ENCODE measurements around the gene TBCD.

Gene TBCD

DNA sequence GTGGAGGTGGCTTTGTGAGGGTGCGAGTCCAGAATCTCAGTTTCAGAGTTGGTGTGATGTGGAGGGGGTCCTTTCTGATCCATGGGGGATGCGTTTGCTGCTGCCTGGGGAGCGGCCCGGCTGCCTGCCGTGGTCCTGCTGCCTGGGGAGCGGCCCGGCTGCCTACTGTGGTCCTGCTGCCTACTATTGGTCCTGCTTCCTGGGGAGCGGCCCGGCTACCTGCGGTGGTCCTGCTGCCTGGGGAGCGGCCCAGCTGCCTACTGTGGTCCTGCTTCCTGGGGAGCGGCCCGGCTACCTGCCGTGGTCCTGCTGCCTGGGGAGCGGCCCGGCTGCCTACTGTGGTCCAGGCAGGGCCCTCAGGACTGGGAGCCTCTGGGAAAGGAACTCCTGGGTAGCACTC, 149.5 kb downstream of the TBCD start:
- no peaks in the 10 kb centered on the region for H3K9me3 ChIP-seq (ENCODE audit: control insufficient read depth in 1 of 2, low read length in 2 of 2)
- no peaks in the 10 kb centered on the region for H3K4me1 ChIP-seq (ENCODE audit: control insufficient read depth in 1 of 2, insufficient read depth in 2 of 2, low read length in 2 of 2)
- H3K27ac ChIP-seq (ENCODE audit: low read depth, low read length) = no peak overlapping the region
- H3K4me3 ChIP-seq (ENCODE audit: low read depth in 1 of 2, low read length in 2 of 2) = no peak overlapping the region
- no peaks in the 10 kb centered on the region for H3K27me3 ChIP-seq (ENCODE audit: control insufficient read depth in 1 of 2, insufficient read depth in 2 of 2, low read length in 2 of 2)
- H3K36me3 ChIP-seq (ENCODE audit: control insufficient read depth in 1 of 2, insufficient read depth in 2 of 2, low read length in 2 of 2) = peaks cover 9 to 41% of the 10 kb centered on the region in 2 donors
- no peak overlapping the region for H3K9ac ChIP-seq (ENCODE audit: low read depth in 1 of 2, low read length in 2 of 2)

GRCh38 chr17:82901856-82902255, 150.0 kb downstream of the TBCD start:
- Histone ChIP-seq H3K36me3 (ENCODE audit: control insufficient read depth in 1 of 2, insufficient read depth in 2 of 2, low read length in 2 of 2) (peaks cover 11 to 46% of the 10 kb centered on the region in 2 donors), H3K4me3 (ENCODE audit: low read depth in 1 of 2, low read length in 2 of 2) (no peak overlapping the region), H3K4me1 (ENCODE audit: control insufficient read depth in 1 of 2, insufficient read depth in 2 of 2, low read length in 2 of 2) (no peaks in the 10 kb centered on the region), H3K27ac (ENCODE audit: low read depth, low read length) (no peak overlapping the region), H3K9ac (ENCODE audit: low read depth in 1 of 2, low read length in 2 of 2) (no peak overlapping the region), H3K9me3 (ENCODE audit: control insufficient read depth in 1 of 2, low read length in 2 of 2) (no peaks in the 10 kb centered on the region), H3K27me3 (ENCODE audit: control insufficient read depth in 1 of 2, insufficient read depth in 2 of 2, low read length in 2 of 2) (no peaks in the 10 kb centered on the region)

- Histone ChIP-seq H3K4me1 (ENCODE audit: control insufficient read depth in 1 of 2, insufficient read depth in 2 of 2, low read length in 2 of 2) (no peaks in the 10 kb centered on the region), H3K36me3 (ENCODE audit: control insufficient read depth in 1 of 2, insufficient read depth in 2 of 2, low read length in 2 of 2) (peaks cover 11 to 58% of the 10 kb centered on the region in 2 donors)
Measured at GRCh38 chr17:82902972-82903874, 151.4 kb downstream of the TBCD start.

DNA sequence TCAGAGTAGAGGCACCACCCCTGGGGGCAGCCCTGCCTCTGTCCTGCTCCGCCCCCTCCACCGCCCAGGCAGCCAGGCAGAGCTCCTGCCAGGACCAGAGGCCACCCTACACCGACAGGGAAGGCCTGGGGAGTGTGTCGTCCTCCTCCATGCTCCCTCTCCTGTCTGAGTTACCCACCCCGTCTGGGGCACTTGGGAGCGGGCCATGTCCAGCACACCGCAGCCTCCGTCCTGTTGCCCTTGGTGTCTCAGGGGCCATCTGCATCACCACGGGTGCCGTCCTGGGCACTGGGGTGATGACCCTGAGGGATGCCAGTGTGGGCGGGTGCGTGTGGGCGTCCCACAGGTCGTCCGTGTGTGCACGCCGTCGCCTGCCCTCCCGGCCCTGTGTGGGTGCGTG, 153.3 kb downstream of the TBCD start:
- Histone ChIP-seq H3K9ac (ENCODE audit: low read depth in 1 of 2, low read length in 2 of 2) (no peak overlapping the region), H3K4me3 (ENCODE audit: low read depth in 1 of 2, low read length in 2 of 2) (no peak overlapping the region), H3K9me3 (ENCODE audit: control insufficient read depth in 1 of 2, low read length in 2 of 2) (no peaks in the 10 kb centered on the region), H3K4me1 (ENCODE audit: control insufficient read depth in 1 of 2, insufficient read depth in 2 of 2, low read length in 2 of 2) (no peaks in the 10 kb centered on the region), H3K36me3 (ENCODE audit: control insufficient read depth in 1 of 2, insufficient read depth in 2 of 2, low read length in 2 of 2) (peaks cover 11 to 56% of the 10 kb centered on the region in 2 donors), H3K27me3 (ENCODE audit: control insufficient read depth in 1 of 2, insufficient read depth in 2 of 2, low read length in 2 of 2) (no peaks in the 10 kb centered on the region), H3K27ac (ENCODE audit: low read depth, low read length) (no peak overlapping the region)

More at GRCh38 chr17:82902972-82903874, 151.4 kb downstream of the TBCD start:
- Histone ChIP-seq H3K27ac (ENCODE audit: low read depth, low read length) (no peak overlapping the region), H3K27me3 (ENCODE audit: control insufficient read depth in 1 of 2, insufficient read depth in 2 of 2, low read length in 2 of 2) (no peaks in the 10 kb centered on the region), H3K9me3 (ENCODE audit: control insufficient read depth in 1 of 2, low read length in 2 of 2) (no peaks in the 10 kb centered on the region), H3K9ac (ENCODE audit: low read depth in 1 of 2, low read length in 2 of 2) (no peak overlapping the region), H3K4me3 (ENCODE audit: low read depth in 1 of 2, low read length in 2 of 2) (no peak overlapping the region)

DNA sequence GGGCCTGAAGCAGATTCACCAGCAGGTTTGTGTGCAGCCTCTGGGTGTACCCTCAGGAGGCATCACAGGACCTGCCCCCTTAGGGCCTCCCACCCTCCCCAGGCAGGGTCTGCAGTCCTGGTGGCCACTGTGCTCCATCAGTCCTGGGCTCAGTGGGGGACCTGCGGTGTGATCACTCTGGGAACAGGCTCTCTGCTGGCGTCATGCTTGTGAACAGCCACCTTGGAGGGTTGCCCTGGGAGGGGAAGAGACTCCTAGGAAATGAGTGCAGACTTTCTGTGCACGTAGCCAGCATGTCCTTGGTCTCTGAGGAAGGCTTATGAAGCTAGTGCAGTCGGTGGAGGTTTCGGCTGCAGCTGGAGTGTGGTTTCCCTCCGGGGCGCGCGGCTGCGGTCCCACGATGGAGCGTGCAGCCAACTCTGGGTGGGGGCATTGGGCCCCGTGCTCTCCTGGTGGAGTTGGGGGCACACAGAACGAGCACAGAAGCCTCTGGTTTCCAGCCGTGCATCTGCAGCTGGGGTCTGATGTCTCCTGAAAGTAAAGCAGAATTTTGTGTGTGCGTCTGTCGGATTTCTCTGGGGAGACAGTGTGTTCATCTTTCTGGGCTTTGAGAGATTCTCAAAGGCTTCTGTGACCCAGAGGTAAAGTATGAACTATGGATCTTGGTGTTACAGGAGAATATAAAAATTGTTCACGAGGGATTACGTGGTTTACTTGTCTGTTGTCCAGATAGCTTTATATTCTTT, 156.1 kb downstream of the TBCD start:
- Histone ChIP-seq H3K9ac (ENCODE audit: low read depth in 1 of 2, low read length in 2 of 2) (no peak overlapping the region), H3K9me3 (ENCODE audit: control insufficient read depth in 1 of 2, low read length in 2 of 2) (no peaks in the 10 kb centered on the region), H3K27me3 (ENCODE audit: control insufficient read depth in 1 of 2, insufficient read depth in 2 of 2, low read length in 2 of 2) (no peaks in the 10 kb centered on the region), H3K4me1 (ENCODE audit: control insufficient read depth in 1 of 2, insufficient read depth in 2 of 2, low read length in 2 of 2) (no peaks in the 10 kb centered on the region), H3K4me3 (ENCODE audit: low read depth in 1 of 2, low read length in 2 of 2) (no peak overlapping the region), H3K27ac (ENCODE audit: low read depth, low read length) (no peak overlapping the region), H3K36me3 (ENCODE audit: control insufficient read depth in 1 of 2, insufficient read depth in 2 of 2, low read length in 2 of 2) (peaks cover 18 to 47% of the 10 kb centered on the region in 2 donors)

DNA sequence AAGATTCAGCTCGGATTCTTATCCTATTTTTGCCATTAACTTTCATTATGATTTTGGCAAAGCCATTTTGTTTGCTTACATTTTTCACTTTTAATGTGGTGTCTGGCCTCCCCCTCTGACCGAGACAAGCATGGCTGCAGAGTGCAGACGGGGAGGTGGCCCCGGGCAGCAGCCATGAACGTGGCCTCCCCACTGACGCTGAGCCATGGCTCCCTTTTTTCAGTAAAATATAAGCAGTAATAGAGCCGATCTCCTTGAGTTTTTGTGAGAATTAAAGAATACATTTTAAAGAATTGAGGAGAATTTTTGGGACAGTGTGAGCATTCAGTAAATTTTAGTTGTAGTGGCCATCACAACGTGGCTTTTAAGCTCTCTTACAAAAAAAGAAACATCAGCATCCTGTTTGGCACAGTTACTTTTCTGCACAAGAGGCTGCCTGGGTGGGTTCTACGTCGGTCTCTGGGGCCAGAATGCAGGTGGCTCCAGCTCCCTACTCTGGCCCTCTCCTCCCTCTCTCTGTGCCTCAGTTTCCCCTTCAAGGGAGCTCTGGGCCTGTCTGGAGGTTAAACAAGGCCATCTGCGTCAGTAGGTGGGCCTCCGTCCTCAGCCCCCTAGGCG, 156.8 kb downstream of the TBCD start:
- no peak overlapping the region for H3K4me3 ChIP-seq (ENCODE audit: low read depth in 1 of 2, low read length in 2 of 2)
- no peaks in the 10 kb centered on the region for H3K9me3 ChIP-seq (ENCODE audit: control insufficient read depth in 1 of 2, low read length in 2 of 2)
- peaks cover 16 to 42% of the 10 kb centered on the region in 2 donors for H3K36me3 ChIP-seq (ENCODE audit: control insufficient read depth in 1 of 2, insufficient read depth in 2 of 2, low read length in 2 of 2)
- H3K4me1 ChIP-seq (ENCODE audit: control insufficient read depth in 1 of 2, insufficient read depth in 2 of 2, low read length in 2 of 2) = no peaks in the 10 kb centered on the region
- no peak overlapping the region for H3K9ac ChIP-seq (ENCODE audit: low read depth in 1 of 2, low read length in 2 of 2)
- H3K27ac ChIP-seq (ENCODE audit: low read depth, low read length) = no peak overlapping the region
- H3K27me3 ChIP-seq (ENCODE audit: control insufficient read depth in 1 of 2, insufficient read depth in 2 of 2, low read length in 2 of 2) = no peaks in the 10 kb centered on the region

GRCh38 chr17:82909322-82909904, 157.5 kb downstream of the TBCD start:
- H3K27ac ChIP-seq (ENCODE audit: low read depth, low read length) = no peak overlapping the region
- peaks cover 16 to 37% of the 10 kb centered on the region in 2 donors for H3K36me3 ChIP-seq (ENCODE audit: control insufficient read depth in 1 of 2, insufficient read depth in 2 of 2, low read length in 2 of 2)
- H3K4me1 ChIP-seq (ENCODE audit: control insufficient read depth in 1 of 2, insufficient read depth in 2 of 2, low read length in 2 of 2) = no peaks in the 10 kb centered on the region
- H3K9me3 ChIP-seq (ENCODE audit: control insufficient read depth in 1 of 2, low read length in 2 of 2) = no peaks in the 10 kb centered on the region
- H3K9ac ChIP-seq (ENCODE audit: low read depth in 1 of 2, low read length in 2 of 2) = no peak overlapping the region
- H3K27me3 ChIP-seq (ENCODE audit: control insufficient read depth in 1 of 2, insufficient read depth in 2 of 2, low read length in 2 of 2) = no peaks in the 10 kb centered on the region
- no peak overlapping the region for H3K4me3 ChIP-seq (ENCODE audit: low read depth in 1 of 2, low read length in 2 of 2)

GRCh38 chr17:82910041-82910481, 158.2 kb downstream of the TBCD start:
- H3K9ac ChIP-seq (ENCODE audit: low read depth in 1 of 2, low read length in 2 of 2) = no peak overlapping the region
- H3K4me1 ChIP-seq (ENCODE audit: control insufficient read depth in 1 of 2, insufficient read depth in 2 of 2, low read length in 2 of 2) = no peaks in the 10 kb centered on the region
- no peaks in the 10 kb centered on the region for H3K27me3 ChIP-seq (ENCODE audit: control insufficient read depth in 1 of 2, insufficient read depth in 2 of 2, low read length in 2 of 2)
- no peak overlapping the region for H3K27ac ChIP-seq (ENCODE audit: low read depth, low read length)
- H3K36me3 ChIP-seq (ENCODE audit: control insufficient read depth in 1 of 2, insufficient read depth in 2 of 2, low read length in 2 of 2) = peaks cover 16 to 32% of the 10 kb centered on the region in 2 donors
- H3K4me3 ChIP-seq (ENCODE audit: low read depth in 1 of 2, low read length in 2 of 2) = no peak overlapping the region
- no peaks in the 10 kb centered on the region for H3K9me3 ChIP-seq (ENCODE audit: control insufficient read depth in 1 of 2, low read length in 2 of 2)

GRCh38 chr17:82910770-82911169, 158.9 kb downstream of the TBCD start:
- H3K4me1 ChIP-seq (ENCODE audit: control insufficient read depth in 1 of 2, insufficient read depth in 2 of 2, low read length in 2 of 2) = no peaks in the 10 kb centered on the region
- H3K9ac ChIP-seq (ENCODE audit: low read depth in 1 of 2, low read length in 2 of 2) = no peak overlapping the region
- H3K27ac ChIP-seq (ENCODE audit: low read depth, low read length) = no peak overlapping the region
- H3K4me3 ChIP-seq (ENCODE audit: low read depth in 1 of 2, low read length in 2 of 2) = no peak overlapping the region
- H3K27me3 ChIP-seq (ENCODE audit: control insufficient read depth in 1 of 2, insufficient read depth in 2 of 2, low read length in 2 of 2) = no peaks in the 10 kb centered on the region
- H3K9me3 ChIP-seq (ENCODE audit: control insufficient read depth in 1 of 2, low read length in 2 of 2) = no peaks in the 10 kb centered on the region
- peaks cover 15 to 34% of the 10 kb centered on the region in 2 donors for H3K36me3 ChIP-seq (ENCODE audit: control insufficient read depth in 1 of 2, insufficient read depth in 2 of 2, low read length in 2 of 2)

Data from duodenal mucosa (tissue), 2 donors.